ENCODE measurements around the gene KLHL41. TPM values are rescaled to one million over a fixed set of nuclear protein-coding genes. Genes with fewer than 3 reads are reported as not detected.
"Not testable (repeated sequence)": the region's sequence is repeated elsewhere in the genome, so short reads cannot be mapped to it uniquely, and the experiment has no call there.

The KLHL41 gene
- polyA plus RNA-seq, 1 experiment, result 0.15 TPM

DNA sequence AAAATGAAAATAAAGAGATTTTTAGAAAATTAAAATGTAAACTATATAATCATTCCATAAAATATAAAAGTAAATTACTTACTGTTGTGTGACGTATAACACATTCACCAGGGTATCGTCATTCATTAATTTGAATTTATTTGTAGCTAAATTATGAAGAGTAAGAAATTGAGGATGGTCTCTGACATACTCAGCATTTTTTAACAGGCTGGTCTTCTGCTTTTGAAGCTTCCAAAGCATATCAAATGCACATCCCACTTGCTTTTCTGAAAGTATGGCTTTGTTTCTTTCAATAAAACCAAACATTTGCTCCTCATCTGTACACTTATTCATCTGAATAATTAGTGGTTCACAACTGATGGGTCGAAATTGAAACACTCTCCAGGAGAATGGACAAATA lies 62.1 kb downstream of the KLHL41 start:
- POLR2A ChIA-PET, result no interaction called here
- H3K36me3 ChIP-seq (ENCODE audit: control insufficient read depth, insufficient read depth, low read length), result no peaks in the 10 kb centered on the region
- no peak overlapping the region for H3K4me3 ChIP-seq (ENCODE audit: low read depth, low read length)
- DNase-seq (ENCODE audit: low read depth), result no peak
- CTCF ChIA-PET, result interaction anchor here (1.1 kb wide), 1 partner anchor 145 kb away, joined by 3 read pairs; no protein-coding TSS in a partner anchor
- H3K27me3 ChIP-seq (ENCODE audit: control insufficient read depth, insufficient read depth, low read length), result no peaks in the 10 kb centered on the region
- TF ChIP-seq CTCF (IDR thresholded peaks at IDR 0.05; ENCODE audit: insufficient read depth, low read depth, low read length), result no peak

GRCh38 chr2:169572189-169572588 lies 62.7 kb downstream of the KLHL41 start:
- no peak overlapping the region for H3K4me3 ChIP-seq (ENCODE audit: low read depth, low read length)
- no peak for DNase-seq (ENCODE audit: low read depth)
- no peaks in the 10 kb centered on the region for H3K36me3 ChIP-seq (ENCODE audit: control insufficient read depth, insufficient read depth, low read length)
- ChIA-PET CTCF (interaction anchor here (1.1 kb wide), 1 partner anchor 144 kb away, joined by 3 read pairs; no protein-coding TSS in a partner anchor), POLR2A (interaction anchor here (0.6 kb wide), 1 partner anchor 360 kb away, joined by 3 read pairs; no protein-coding TSS in a partner anchor)
- TF ChIP-seq CTCF (IDR thresholded peaks at IDR 0.05; ENCODE audit: insufficient read depth, low read depth, low read length), result no peak
- no peaks in the 10 kb centered on the region for H3K27me3 ChIP-seq (ENCODE audit: control insufficient read depth, insufficient read depth, low read length)

GRCh38 chr2:169572821-169573159 lies 63.3 kb downstream of the KLHL41 start:
- POLR2A ChIA-PET, result interaction anchor here (0.6 kb wide), 2 partner anchors 304 to 359 kb away, joined by 3 read pairs; no protein-coding TSS in a partner anchor
- DNase-seq (ENCODE audit: low read depth), result no peak
- TF ChIP-seq CTCF (IDR thresholded peaks at IDR 0.05; ENCODE audit: insufficient read depth, low read depth, low read length), result no peak
- Histone ChIP-seq H3K4me3 (ENCODE audit: low read depth, low read length) (peak overlapping the region; percentile 67), H3K36me3 (ENCODE audit: control insufficient read depth, insufficient read depth, low read length) (no peaks in the 10 kb centered on the region), H3K27me3 (ENCODE audit: control insufficient read depth, insufficient read depth, low read length) (no peaks in the 10 kb centered on the region)
- CTCF ChIA-PET, result interaction anchor here (0.7 to 1.1 kb wide), 6 partner anchors 10 to 197 kb away, joined by 3 to 4 read pairs (median 3); no protein-coding TSS in a partner anchor

- ChIA-PET POLR2A (interaction anchor here (0.6 kb wide), 1 partner anchor 304 kb away, joined by 3 read pairs; no protein-coding TSS in a partner anchor), CTCF (interaction anchor here (0.7 to 1.1 kb wide), 5 partner anchors 11 to 197 kb away, joined by 3 to 4 read pairs (median 3); no protein-coding TSS in a partner anchor)
- H3K4me3 ChIP-seq (ENCODE audit: low read depth, low read length), result peak within 1 kb of the TSS; percentile 67
- no peaks in the 10 kb centered on the region for H3K36me3 ChIP-seq (ENCODE audit: control insufficient read depth, insufficient read depth, low read length)
- H3K27me3 ChIP-seq (ENCODE audit: control insufficient read depth, insufficient read depth, low read length), result no peaks in the 10 kb centered on the region
- peak; percentile 45 for DNase-seq (ENCODE audit: low read depth)
- no peak for TF ChIP-seq CTCF (IDR thresholded peaks at IDR 0.05; ENCODE audit: insufficient read depth, low read depth, low read length)
Observed at GRCh38 chr2:169573160-169573973, 63.9 kb downstream of the KLHL41 start, which contains the start of gene FASTKD1. Gene FASTKD1, minus strand, starts transcription at chr2:169573865. Its CDS starts 1,836 bp downstream, at chr2:169572029.

GRCh38 chr2:169573974-169574299 lies 64.4 kb downstream of the KLHL41 start:
- H3K36me3 ChIP-seq (ENCODE audit: control insufficient read depth, insufficient read depth, low read length), result no peaks in the 10 kb centered on the region
- H3K4me3 ChIP-seq (ENCODE audit: low read depth, low read length), result peak overlapping the region; percentile 67
- ChIA-PET POLR2A (no interaction called here), CTCF (interaction anchor here (1.1 kb wide), 1 partner anchor 196 kb away, joined by 4 read pairs; no protein-coding TSS in a partner anchor)
- 0 out of 2 replicates have a peak, but pooled peaks cover under 1% of the 10 kb centered on the region for H3K27me3 ChIP-seq (ENCODE audit: control insufficient read depth, insufficient read depth, low read length)
- TF ChIP-seq CTCF (IDR thresholded peaks at IDR 0.05; ENCODE audit: insufficient read depth, low read depth, low read length), result no peak
- no peak for DNase-seq (ENCODE audit: low read depth)

DNA sequence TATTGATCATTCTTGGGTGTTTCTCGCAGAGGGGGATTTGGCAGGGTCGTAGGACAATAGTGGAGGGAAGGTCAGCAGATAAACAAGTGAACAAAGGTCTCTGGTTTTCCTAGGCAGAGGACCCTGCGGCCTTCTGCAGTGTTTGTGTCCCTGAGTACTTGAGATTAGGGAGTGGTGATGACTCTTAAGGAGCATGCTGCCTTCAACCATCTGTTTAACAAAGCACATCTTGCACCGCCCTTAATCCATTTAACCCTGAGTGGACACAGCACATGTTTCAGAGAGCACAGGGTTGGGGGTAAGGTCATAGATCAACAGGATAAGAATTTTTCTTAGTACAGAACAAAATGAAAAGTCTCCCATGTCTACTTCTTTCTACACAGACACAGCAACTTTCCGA lies 65.0 kb downstream of the KLHL41 start:
- H3K4me3 ChIP-seq (ENCODE audit: low read depth, low read length); DNase-seq (ENCODE audit: low read depth); POLR2A ChIA-PET; CTCF ChIA-PET; H3K36me3 ChIP-seq (ENCODE audit: control insufficient read depth, insufficient read depth, low read length); H3K27me3 ChIP-seq (ENCODE audit: control insufficient read depth, insufficient read depth, low read length): not testable (repeated sequence)

DNA sequence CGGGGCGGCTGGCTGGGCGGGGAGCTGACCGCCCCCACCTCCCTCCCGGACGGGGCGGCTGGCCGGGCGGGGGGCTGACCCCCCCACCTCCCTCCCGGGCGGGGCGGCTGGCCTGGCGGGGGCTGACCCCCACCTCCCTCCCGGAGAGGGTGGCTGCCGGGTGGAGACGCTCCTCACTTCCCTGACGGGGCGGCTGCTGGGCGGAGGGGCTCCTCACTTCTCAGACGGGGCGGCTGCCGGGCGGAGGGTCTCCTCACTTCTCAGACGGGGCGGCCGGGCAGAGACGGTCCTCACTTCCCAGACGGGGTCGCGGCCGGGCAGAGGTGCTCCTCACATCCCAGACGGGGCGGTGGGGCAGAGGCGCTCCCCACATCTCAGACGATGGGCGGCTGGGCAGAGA lies 65.8 kb downstream of the KLHL41 start:
- H3K36me3 ChIP-seq (ENCODE audit: control insufficient read depth, insufficient read depth, low read length); DNase-seq (ENCODE audit: low read depth); H3K4me3 ChIP-seq (ENCODE audit: low read depth, low read length); POLR2A ChIA-PET; CTCF ChIA-PET; H3K27me3 ChIP-seq (ENCODE audit: control insufficient read depth, insufficient read depth, low read length): not testable (repeated sequence)

Data from BJ (cell line).